ENCODE measurements around the gene KIF5B. TPM values are rescaled to one million over a fixed set of nuclear protein-coding genes. Genes with fewer than 3 reads are reported as not detected.

The KIF5B gene
- total and polyA plus RNA-seq, 10 of the 15 experiments (the other 5 are each of a cell fraction or from before 2014, with no cell fraction given): 14.7 to 47.4 (median 33.1) TPM

DNA sequence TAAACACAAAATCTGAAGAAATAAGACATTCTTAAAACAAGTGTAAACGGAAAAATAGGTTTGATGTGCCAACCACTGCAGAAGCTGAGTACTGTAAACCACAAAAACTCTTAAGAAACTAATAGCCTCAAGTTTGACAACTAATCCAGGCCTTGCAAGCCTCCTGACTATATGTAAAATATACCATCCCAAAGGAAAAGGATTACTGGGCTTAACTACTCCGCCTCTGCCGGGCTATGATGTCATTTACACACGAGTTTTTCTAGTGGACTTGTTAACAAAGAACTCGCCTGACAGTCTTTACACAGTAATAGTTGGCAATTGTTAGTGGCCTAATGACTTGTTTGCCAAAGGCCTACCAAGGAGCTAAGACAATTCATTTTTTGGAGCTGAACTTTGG lies 2.1 kb downstream of the KIF5B start:
- Histone ChIP-seq H3K9me3 (replicated peaks; ENCODE audit: control insufficient read depth, insufficient read depth, low read length) (no peaks in the 10 kb centered on the region), H3K36me3 (ENCODE audit: control insufficient read depth in 2 of 2, insufficient read depth in 2 of 2, low read length in 1 of 2) (no peaks in the 10 kb centered on the region; a peak in 1 of 4 replicates), H3K27me3 (replicated peaks in 1 of 2; ENCODE audit: control insufficient read depth in 2 of 2, insufficient read depth in 2 of 2, low read length in 1 of 2) (no peaks in the 10 kb centered on the region), H3K27ac (ENCODE audit: control insufficient read depth, insufficient read depth) (peak overlapping the region; percentile 10), H2AFZ (ENCODE audit: control insufficient read depth, low read depth, low read length) (no peak overlapping the region), H3K4me1 (ENCODE audit: control insufficient read depth, insufficient read depth, low read length) (peaks cover 8% of the 10 kb centered on the region), H3K9ac (ENCODE audit: control insufficient read depth, insufficient read depth, low read length) (peak overlapping the region; percentile 88), H3K79me2 (ENCODE audit: control insufficient read depth, insufficient read depth, low read length) (peaks cover 71% of the 10 kb centered on the region), H4K20me1 (ENCODE audit: control insufficient read depth, insufficient read depth) (no peaks in the 10 kb centered on the region; the same call in 1 of the 2 replicates), H3K4me2 (ENCODE audit: control insufficient read depth, insufficient read depth) (peak overlapping the region; percentile 82), H3K4me3 (peak overlapping the region; percentile 83)
- POLR2A ChIA-PET: interaction anchor here (0.6 to 1.2 kb wide), 2 partner anchors 13 to 16 kb away, joined by 3 to 10 read pairs; no protein-coding TSS in a partner anchor
- CTCF ChIA-PET: interaction anchor here (0.9 to 2.1 kb wide), 4 partner anchors 11 to 294 kb away, joined by 3 to 9 read pairs (median 4); no protein-coding TSS in a partner anchor
- DNase-seq (ENCODE audit: low read depth, low spot score) (no peak), FAIRE-seq (no peak), ATAC-seq (no peak)
- BruUV-seq (replicated peaks): no TSS peak
- intact Hi-C loops (cut with micrococcal nuclease; ENCODE audit: unreplicated experiment): loop anchor here (10.0 kb wide), 1 partner anchor 291 kb away; the partner anchor contains the start of gene EPC1
- SMC1A ChIA-PET (ENCODE audit: uncharacterized antibody, unreplicated experiment): interaction anchor here (1.0 to 1.7 kb wide), 3 partner anchors 31 to 192 kb away, joined by 3 to 5 read pairs (median 4); no protein-coding TSS in a partner anchor
- TF ChIP-seq RCOR1 (conservative IDR thresholded peaks at IDR 0.05; ENCODE audit: low read depth, low read length): no peak
- TF ChIP-seq JUNB (IDR thresholded peaks at IDR 0.05): no peak
- TF ChIP-seq, protein P1, sequence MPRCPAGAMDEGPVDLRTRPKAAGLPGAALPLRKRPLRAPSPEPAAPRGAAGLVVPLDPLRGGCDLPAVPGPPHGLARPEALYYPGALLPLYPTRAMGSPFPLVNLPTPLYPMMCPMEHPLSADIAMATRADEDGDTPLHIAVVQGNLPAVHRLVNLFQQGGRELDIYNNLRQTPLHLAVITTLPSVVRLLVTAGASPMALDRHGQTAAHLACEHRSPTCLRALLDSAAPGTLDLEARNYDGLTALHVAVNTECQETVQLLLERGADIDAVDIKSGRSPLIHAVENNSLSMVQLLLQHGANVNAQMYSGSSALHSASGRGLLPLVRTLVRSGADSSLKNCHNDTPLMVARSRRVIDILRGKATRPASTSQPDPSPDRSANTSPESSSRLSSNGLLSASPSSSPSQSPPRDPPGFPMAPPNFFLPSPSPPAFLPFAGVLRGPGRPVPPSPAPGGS (IDR thresholded peaks at IDR 0.05; ENCODE audit: borderline replicate concordance, insufficient read depth, low read depth, low read length, poor library complexity, severe bottlenecking): no peak
- TF ChIP-seq EGR1 (IDR thresholded peaks at IDR 0.05; ENCODE audit: borderline replicate concordance in 1 of 2, low read depth in 2 of 2, low read length in 2 of 2): no peak
- TF ChIP-seq ATF7 (IDR thresholded peaks at IDR 0.05; ENCODE audit: low read depth): peak; percentile 57
- TF ChIP-seq, protein P2, sequence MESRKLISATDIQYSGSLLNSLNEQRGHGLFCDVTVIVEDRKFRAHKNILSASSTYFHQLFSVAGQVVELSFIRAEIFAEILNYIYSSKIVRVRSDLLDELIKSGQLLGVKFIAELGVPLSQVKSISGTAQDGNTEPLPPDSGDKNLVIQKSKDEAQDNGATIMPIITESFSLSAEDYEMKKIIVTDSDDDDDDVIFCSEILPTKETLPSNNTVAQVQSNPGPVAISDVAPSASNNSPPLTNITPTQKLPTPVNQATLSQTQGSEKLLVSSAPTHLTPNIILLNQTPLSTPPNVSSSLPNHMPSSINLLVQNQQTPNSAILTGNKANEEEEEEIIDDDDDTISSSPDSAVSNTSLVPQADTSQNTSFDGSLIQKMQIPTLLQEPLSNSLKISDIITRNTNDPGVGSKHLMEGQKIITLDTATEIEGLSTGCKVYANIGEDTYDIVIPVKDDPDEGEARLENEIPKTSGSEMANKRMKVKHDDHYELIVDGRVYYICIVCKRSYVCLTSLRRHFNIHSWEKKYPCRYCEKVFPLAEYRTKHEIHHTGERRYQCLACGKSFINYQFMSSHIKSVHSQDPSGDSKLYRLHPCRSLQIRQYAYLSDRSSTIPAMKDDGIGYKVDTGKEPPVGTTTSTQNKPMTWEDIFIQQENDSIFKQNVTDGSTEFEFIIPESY (IDR thresholded peaks at IDR 0.05): no peak
- TF ChIP-seq, protein P3, sequence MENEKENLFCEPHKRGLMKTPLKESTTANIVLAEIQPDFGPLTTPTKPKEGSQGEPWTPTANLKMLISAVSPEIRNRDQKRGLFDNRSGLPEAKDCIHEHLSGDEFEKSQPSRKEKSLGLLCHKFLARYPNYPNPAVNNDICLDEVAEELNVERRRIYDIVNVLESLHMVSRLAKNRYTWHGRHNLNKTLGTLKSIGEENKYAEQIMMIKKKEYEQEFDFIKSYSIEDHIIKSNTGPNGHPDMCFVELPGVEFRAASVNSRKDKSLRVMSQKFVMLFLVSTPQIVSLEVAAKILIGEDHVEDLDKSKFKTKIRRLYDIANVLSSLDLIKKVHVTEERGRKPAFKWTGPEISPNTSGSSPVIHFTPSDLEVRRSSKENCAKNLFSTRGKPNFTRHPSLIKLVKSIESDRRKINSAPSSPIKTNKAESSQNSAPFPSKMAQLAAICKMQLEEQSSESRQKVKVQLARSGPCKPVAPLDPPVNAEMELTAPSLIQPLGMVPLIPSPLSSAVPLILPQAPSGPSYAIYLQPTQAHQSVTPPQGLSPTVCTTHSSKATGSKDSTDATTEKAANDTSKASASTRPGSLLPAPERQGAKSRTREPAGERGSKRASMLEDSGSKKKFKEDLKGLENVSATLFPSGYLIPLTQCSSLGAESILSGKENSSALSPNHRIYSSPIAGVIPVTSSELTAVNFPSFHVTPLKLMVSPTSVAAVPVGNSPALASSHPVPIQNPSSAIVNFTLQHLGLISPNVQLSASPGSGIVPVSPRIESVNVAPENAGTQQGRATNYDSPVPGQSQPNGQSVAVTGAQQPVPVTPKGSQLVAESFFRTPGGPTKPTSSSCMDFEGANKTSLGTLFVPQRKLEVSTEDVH (IDR thresholded peaks at IDR 0.05; ENCODE audit: low read depth, partially characterized antibody): no peak
- no peak for TF ChIP-seq HDGF (IDR thresholded peaks at IDR 0.05)
- TF ChIP-seq HDAC2 (IDR thresholded peaks at IDR 0.05): no peak
- no peak for TF ChIP-seq PAX8 (IDR thresholded peaks at IDR 0.05)
- no peak for TF ChIP-seq ZNF384 (IDR thresholded peaks at IDR 0.05; ENCODE audit: borderline replicate concordance, low read depth, low read length)
- no peak for TF ChIP-seq HDAC6 (IDR thresholded peaks at IDR 0.05; ENCODE audit: unreplicated experiment)
- TF ChIP-seq NRF1 (conservative IDR thresholded peaks at IDR 0.05; ENCODE audit: low read depth, low read length): no peak
- TF ChIP-seq, protein P4, sequence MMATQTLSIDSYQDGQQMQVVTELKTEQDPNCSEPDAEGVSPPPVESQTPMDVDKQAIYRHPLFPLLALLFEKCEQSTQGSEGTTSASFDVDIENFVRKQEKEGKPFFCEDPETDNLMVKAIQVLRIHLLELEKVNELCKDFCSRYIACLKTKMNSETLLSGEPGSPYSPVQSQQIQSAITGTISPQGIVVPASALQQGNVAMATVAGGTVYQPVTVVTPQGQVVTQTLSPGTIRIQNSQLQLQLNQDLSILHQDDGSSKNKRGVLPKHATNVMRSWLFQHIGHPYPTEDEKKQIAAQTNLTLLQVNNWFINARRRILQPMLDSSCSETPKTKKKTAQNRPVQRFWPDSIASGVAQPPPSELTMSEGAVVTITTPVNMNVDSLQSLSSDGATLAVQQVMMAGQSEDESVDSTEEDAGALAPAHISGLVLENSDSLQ (IDR thresholded peaks at IDR 0.05): 0 out of 2 replicates have a peak, but pooled peaks have one; percentile 5
- 13% methylated on average over 5 of the region's 5 CpGs for WGBS (ENCODE audit: insufficient coverage, insufficient replicate concordance, low lambda C conversion rate, missing lambda C conversion rate)
- in situ Hi-C loops (cut with MboI): loop anchor here (10.0 kb wide), 2 partner anchors 291 to 321 kb away; partner anchors contain the start of gene EPC1
- RAD21 ChIA-PET (ENCODE audit: unreplicated experiment): interaction anchor here (1.1 to 1.4 kb wide), 2 partner anchors 124 to 192 kb away, joined by 3 read pairs; no protein-coding TSS in a partner anchor

Data from GM12878 (cell line).